MCF 10A (cell line): ENCODE measurements around the gene LAPTM5. TPM values are rescaled to one million over a fixed set of nuclear protein-coding genes. Genes with fewer than 3 reads are reported as not detected.

ENCODE experiments used
- BruUV-seq: library from RNA; stranded (reverse); fragments of 400-500 nt; replicated peaks from 2 replicates; lab custom pipeline; 2021; lab: Mats Ljungman, UMichigan
- CTCF ChIA-PET: fragments of 300-600 bp; sonication (Branson Sonifier 250); formaldehyde crosslinking; extraction: SDS; loops from one replicate; lab custom pipeline; 2021; ENCODE audit warnings: antibody characterized with exemption, inconsistent platforms; lab: Yijun Ruan, JAX
- POLR2A ChIA-PET: fragments of 300-600, 350-650 bp; sonication (Branson Sonifier 250); formaldehyde crosslinking; extraction: SDS; loops from one replicate; lab custom pipeline; 2020; ENCODE audit warnings: antibody characterized with exemption, inconsistent platforms; lab: Yijun Ruan, JAX
- DNase-seq: peaks from one replicate; pipeline ENCODE4 v3.0.0-alpha.2; 2018; ENCODE audit not compliant: unreplicated experiment
- H3K27ac Mint-ChIP-seq: one replicate; pipeline ENCODE4 v1.8.0; 2022; ENCODE audit warnings: mild to moderate bottlenecking, low read depth, mixed read lengths; ENCODE audit not compliant: unreplicated experiment
- H3K27me3 Mint-ChIP-seq: one replicate; pipeline ENCODE4 v1.8.0; 2022; ENCODE audit warnings: mixed read lengths; ENCODE audit not compliant: insufficient read depth, unreplicated experiment
- H3K36me3 Mint-ChIP-seq: one replicate; pipeline ENCODE4 v1.8.0; 2022; ENCODE audit warnings: mild to moderate bottlenecking, moderate library complexity, mixed read lengths; ENCODE audit not compliant: insufficient read depth, unreplicated experiment
- H3K4me1 Mint-ChIP-seq: one replicate; pipeline ENCODE4 v1.8.0; 2022; ENCODE audit warnings: mixed read lengths; ENCODE audit not compliant: insufficient read depth, unreplicated experiment
- H3K4me3 Mint-ChIP-seq: one replicate; pipeline ENCODE4 v1.8.0; 2022; ENCODE audit warnings: mild to moderate bottlenecking, moderate library complexity, mixed read lengths; ENCODE audit not compliant: unreplicated experiment
- H3K9me3 Mint-ChIP-seq: one replicate; pipeline ENCODE4 v1.8.0; 2022; ENCODE audit warnings: mixed read lengths; ENCODE audit not compliant: unreplicated experiment
- intact Hi-C: fragments of 100-400 bp; cut with micrococcal nuclease; formaldehyde crosslinking; loops from 2 replicates; pipeline ENCODE4 v1.14.1; 2022
- total RNA-seq: library from RNA; stranded (reverse); gene quantifications from 2 replicates; pipeline ENCODE4 v1.2.3, GENCODE V29; 2022
- TF ChIP-seq, protein P1 (sequence below): fragments of 200-600 bp; IDR thresholded peaks from one replicate; pipeline ENCODE4 v1.8.0; 2022; ENCODE audit warnings: antibody characterized with exemption, mild to moderate bottlenecking; ENCODE audit not compliant: unreplicated experiment

Gene LAPTM5
- total RNA-seq, 1 experiment from 2014 or later = 15.9 TPM

DNA sequence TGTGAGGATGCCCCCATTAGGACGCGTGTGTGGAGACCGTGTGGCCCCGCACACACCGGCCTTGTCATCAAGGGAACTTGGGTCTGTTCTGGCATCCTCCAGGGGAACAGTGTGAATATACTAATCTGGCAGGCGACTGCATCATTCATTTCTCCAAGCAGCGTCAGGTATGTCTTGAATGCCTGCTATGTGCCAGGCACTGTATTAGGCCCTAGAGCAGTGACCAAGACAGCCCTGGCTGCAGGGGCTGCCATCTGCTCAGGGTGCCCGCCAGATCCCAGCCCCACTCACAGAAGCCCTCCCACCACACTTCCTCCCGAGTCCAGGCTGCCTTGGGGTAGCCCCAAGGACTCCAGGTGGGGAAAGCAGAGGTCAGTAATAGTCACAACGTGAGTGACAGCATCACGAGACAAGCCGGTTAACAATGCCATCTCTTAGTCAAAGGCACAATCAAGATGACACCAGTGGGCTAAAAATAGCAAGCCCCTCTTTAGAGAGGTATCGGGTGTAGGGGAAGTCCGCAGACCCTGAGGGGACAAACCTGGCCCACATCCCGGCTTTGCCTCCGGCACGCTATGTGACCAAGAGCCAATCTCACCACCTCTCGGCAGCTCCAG, 7.5 kb upstream of the LAPTM5 start:
- H3K27ac Mint-ChIP-seq = no peak overlapping the region
- no peaks in the 10 kb centered on the region for H3K9me3 Mint-ChIP-seq
- intact Hi-C loops = no loop called here
- H3K27me3 Mint-ChIP-seq = no peaks in the 10 kb centered on the region
- no peak for DNase-seq
- BruUV-seq = no TSS peak
- ChIA-PET POLR2A (interaction anchor here (0.7 kb wide), 1 partner anchor 199 kb away, joined by 3 read pairs; no protein-coding TSS in a partner anchor), CTCF (interaction anchor here (1.7 kb wide), 1 partner anchor 11 kb away, joined by 3 read pairs; no protein-coding TSS in a partner anchor)
- H3K36me3 Mint-ChIP-seq = peaks cover 17% of the 10 kb centered on the region
- no peak overlapping the region for H3K4me3 Mint-ChIP-seq
- peaks cover 11% of the 10 kb centered on the region for H3K4me1 Mint-ChIP-seq
- TF ChIP-seq, protein P1, sequence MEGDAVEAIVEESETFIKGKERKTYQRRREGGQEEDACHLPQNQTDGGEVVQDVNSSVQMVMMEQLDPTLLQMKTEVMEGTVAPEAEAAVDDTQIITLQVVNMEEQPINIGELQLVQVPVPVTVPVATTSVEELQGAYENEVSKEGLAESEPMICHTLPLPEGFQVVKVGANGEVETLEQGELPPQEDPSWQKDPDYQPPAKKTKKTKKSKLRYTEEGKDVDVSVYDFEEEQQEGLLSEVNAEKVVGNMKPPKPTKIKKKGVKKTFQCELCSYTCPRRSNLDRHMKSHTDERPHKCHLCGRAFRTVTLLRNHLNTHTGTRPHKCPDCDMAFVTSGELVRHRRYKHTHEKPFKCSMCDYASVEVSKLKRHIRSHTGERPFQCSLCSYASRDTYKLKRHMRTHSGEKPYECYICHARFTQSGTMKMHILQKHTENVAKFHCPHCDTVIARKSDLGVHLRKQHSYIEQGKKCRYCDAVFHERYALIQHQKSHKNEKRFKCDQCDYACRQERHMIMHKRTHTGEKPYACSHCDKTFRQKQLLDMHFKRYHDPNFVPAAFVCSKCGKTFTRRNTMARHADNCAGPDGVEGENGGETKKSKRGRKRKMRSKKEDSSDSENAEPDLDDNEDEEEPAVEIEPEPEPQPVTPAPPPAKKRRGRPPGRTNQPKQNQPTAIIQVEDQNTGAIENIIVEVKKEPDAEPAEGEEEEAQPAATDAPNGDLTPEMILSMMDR = no peak

DNA sequence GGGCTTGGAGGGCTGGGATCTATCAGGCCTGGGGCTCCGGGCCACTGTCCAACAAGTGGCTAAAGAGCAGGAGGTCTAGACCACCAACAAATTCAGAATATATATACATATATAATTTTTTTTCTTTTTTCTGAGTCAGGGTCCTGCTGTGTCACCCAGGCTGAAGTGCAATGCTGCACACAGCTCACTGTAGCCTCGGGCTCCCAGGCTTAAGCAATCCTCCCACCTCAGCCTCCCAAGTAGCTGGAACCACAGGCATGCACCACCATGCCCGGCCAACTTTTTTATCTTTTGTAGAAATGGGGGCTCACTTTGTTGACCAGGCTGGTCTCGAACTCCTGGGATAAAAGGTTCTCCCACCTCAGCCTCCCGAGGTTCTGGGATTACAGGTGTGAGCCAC, 6.8 kb upstream of the LAPTM5 start:
- TF ChIP-seq, protein P1 = no peak
- no TSS peak for BruUV-seq
- ChIA-PET POLR2A (no interaction called here), CTCF (no interaction called here)
- H3K36me3 Mint-ChIP-seq = peaks cover 17% of the 10 kb centered on the region
- intact Hi-C loops = no loop called here
- no peak overlapping the region for H3K27ac Mint-ChIP-seq
- no peak for DNase-seq
- no peak overlapping the region for H3K4me3 Mint-ChIP-seq
- no peaks in the 10 kb centered on the region for H3K9me3 Mint-ChIP-seq
- H3K27me3 Mint-ChIP-seq = no peaks in the 10 kb centered on the region
- H3K4me1 Mint-ChIP-seq = peaks cover 11% of the 10 kb centered on the region

DNA sequence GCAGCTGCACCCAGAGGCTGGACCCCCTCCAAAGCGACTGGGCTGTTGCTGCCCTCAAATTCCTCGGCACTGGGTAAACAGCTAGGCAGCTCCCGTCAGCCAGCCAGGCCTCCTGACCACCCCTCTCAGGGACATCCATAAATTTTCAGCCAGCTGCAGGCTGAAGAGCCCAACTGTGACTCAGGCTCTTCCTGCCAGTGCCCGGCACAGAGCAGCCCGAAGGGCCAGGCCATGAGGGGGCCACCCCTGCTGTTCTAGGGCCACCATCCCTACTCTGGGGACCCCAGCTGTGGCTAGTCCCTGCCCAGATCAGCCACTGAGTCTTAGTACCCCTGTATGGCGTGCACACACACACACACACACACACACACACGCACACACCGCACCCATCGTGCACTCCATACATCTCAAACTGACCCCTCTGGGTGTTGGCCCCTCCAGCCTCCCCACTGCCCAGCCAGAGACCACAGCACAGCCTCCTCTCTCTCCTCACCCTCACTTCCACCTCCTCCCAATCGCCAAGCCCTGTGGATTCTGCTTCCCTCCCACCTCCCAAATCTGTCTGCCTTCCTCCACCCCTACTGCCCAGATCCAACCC, 6.2 kb upstream of the LAPTM5 start:
- no peaks in the 10 kb centered on the region for H3K9me3 Mint-ChIP-seq
- no peak for DNase-seq
- POLR2A ChIA-PET = interaction anchor here (1.0 kb wide), 1 partner anchor 36 kb away, joined by 3 read pairs; no protein-coding TSS in a partner anchor
- TF ChIP-seq, protein P1 = no peak
- CTCF ChIA-PET = no interaction called here
- no peak overlapping the region for H3K4me3 Mint-ChIP-seq
- BruUV-seq = no TSS peak
- no peak overlapping the region for H3K27ac Mint-ChIP-seq
- no peaks in the 10 kb centered on the region for H3K27me3 Mint-ChIP-seq
- peaks cover 17% of the 10 kb centered on the region for H3K36me3 Mint-ChIP-seq
- intact Hi-C loops = no loop called here
- H3K4me1 Mint-ChIP-seq = peaks cover 9% of the 10 kb centered on the region

DNA sequence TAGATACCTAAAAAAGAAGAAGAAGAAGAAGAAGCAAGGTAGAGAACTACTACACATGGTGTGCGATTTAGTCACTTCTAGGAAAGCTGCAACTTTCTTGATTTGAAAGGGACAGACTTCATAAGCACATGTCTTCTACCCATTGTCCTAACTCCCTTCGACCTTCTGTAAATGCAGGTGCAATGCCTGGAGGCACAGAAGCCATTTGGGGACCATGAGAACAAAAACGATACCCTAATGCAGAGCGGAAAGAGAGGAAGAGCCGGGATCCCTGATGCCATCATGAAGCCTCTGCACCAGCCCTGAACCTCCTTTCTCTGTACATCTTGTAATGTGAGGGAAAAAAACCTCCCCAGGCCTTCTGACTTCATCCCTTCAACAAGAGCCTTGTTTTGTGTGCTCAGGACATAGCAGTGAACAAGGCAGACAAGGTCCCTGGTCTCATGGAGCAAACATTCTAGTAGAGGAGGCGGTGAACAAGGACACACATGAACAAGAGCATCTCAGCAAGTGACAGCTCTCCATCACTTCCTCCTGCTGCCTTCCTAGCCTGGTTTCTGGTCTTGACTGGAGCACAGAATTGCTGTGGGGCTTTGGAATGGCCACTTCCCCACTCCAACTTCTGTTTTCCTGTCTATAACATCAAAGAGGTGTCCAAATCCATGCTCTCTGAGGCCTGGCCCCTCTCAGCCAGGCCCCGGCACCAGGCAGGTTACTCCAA, 5.5 kb upstream of the LAPTM5 start:
- CTCF ChIA-PET = interaction anchor here (1.0 kb wide), 1 partner anchor 39 kb away, joined by 6 read pairs; no protein-coding TSS in a partner anchor
- BruUV-seq = no TSS peak
- Mint-ChIP-seq H3K27ac (no peak overlapping the region), H3K4me1 (peaks cover 7% of the 10 kb centered on the region), H3K9me3 (no peaks in the 10 kb centered on the region), H3K36me3 (peaks cover 13% of the 10 kb centered on the region), H3K27me3 (no peaks in the 10 kb centered on the region), H3K4me3 (no peak overlapping the region)
- intact Hi-C loops = no loop called here
- DNase-seq = no peak
- TF ChIP-seq, protein P1 = no peak
- POLR2A ChIA-PET = interaction anchor here (0.7 to 1.6 kb wide), 3 partner anchors 14 to 149 kb away, joined by 3 to 7 read pairs (median 3); no protein-coding TSS in a partner anchor
